Esophagus squamous epithelium (tissue), 5 donors: ENCODE measurements around the gene ELF2. TPM values are rescaled to one million over a fixed set of nuclear protein-coding genes. Genes with fewer than 3 reads are reported as not detected.
A peak's percentile ranks its signal among the peaks of the same experiment; 100 is the strongest.

ENCODE experiments used
- DNase-seq: peaks from one replicate; lab custom pipeline; 2025; lab: John Stamatoyannopoulos, UW
- H3K27ac ChIP-seq, 4 donors: fragments of 200-600 bp; sonication (generic); one replicate each; pipeline ENCODE4 v1.5.1; 2016 to 2019; ENCODE audit warnings: mild to moderate bottlenecking in 1 of 4
- H3K27me3 ChIP-seq, 4 donors: fragments of 200-600 bp; sonication (generic); 1 replicate in 3 of 4; 2 replicates in 1 of 4; pipeline versions ENCODE4 v1.5.1 to v1.6.0; 2017 to 2021; ENCODE audit warnings: antibody characterized with exemption in 1 of 4
- H3K36me3 ChIP-seq, 3 donors: fragments of 200-600 bp; sonication (generic); one replicate each; pipeline ENCODE4 v1.5.1; 2016 to 2019
- H3K4me1 ChIP-seq, 3 donors: fragments of 200-600 bp; sonication (generic); one replicate each; pipeline ENCODE4 v1.5.1; 2017 to 2019
- H3K4me3 ChIP-seq, 4 donors: fragments of 200-600 bp; sonication (generic); 1 replicate in 3 of 4; 2 replicates in 1 of 4; pipeline ENCODE4 v1.5.1; 2016 to 2019; ENCODE audit warnings: mild to moderate bottlenecking in 2 of 4, moderate library complexity in 1 of 4
- H3K9me3 ChIP-seq, 3 donors: fragments of 200-600 bp; sonication (generic); one replicate each; pipeline ENCODE4 v1.5.1; 2016 to 2019
- CTCF ChIP-seq, 6 experiments: fragments of 450-650 bp in 4 of 6; fragments of 200-600 bp in 2 of 6; sonication (generic) in 2 of 6; IDR thresholded peaks; one replicate each; pipeline ENCODE4 v1.5.1; 2016 to 2019; ENCODE audit warnings: antibody characterized with exemption in 6 of 6, mild to moderate bottlenecking in 4 of 6, moderate library complexity in 4 of 6
- POLR2A ChIP-seq, 4 donors: fragments of 450-650 bp; IDR thresholded peaks; one replicate each; pipeline ENCODE4 v1.6.1; 2017; ENCODE audit warnings: antibody characterized with exemption in 4 of 4, mild to moderate bottlenecking in 4 of 4, moderate library complexity in 3 of 4
- WGBS, 2 donors: methylation state at CpG; one replicate each; pipeline ENCODE4 v1.1.5; 2018; 5-methylcytosine and 5-hydroxymethylcytosine counted together
- intact Hi-C: fragments of 100-400 bp; cut with DNase I; formaldehyde crosslinking; loops from one replicate; pipeline ENCODE4 v1.15.0; 2022
- total RNA-seq, 4 donors: library from RNA; depleted of rRNA; stranded (reverse); fragments of >200 nt; gene quantifications; one replicate each; pipeline ENCODE4 v1.1.0, GENCODE V29; 2016
- donor health status: DM: yes; HTN: yes; CAD: no.

Gene ELF2
- total RNA-seq, 4 donors from 2014 or later = 17.6 to 47.3 (median 22.1) TPM

GRCh38 chr4:139209470-139210063, 32.5 kb upstream of the ELF2 start:
- H3K4me3 ChIP-seq = no peak overlapping the region
- H3K36me3 ChIP-seq = no peaks in the 10 kb centered on the region
- 84 to 92% methylated on average over 3 of the region's 3 CpGs for WGBS, 2 donors
- H3K27me3 ChIP-seq = no peaks in the 10 kb centered on the region
- H3K4me1 ChIP-seq = no peaks in the 10 kb centered on the region
- no peaks in the 10 kb centered on the region for H3K9me3 ChIP-seq
- DNase-seq = no peak
- no peak for TF ChIP-seq POLR2A (IDR thresholded peaks at IDR 0.05)
- TF ChIP-seq CTCF (IDR thresholded peaks at IDR 0.05) = no peak
- H3K27ac ChIP-seq = no peak overlapping the region
- intact Hi-C loops = no loop called here

- Histone ChIP-seq H3K9me3 (no peaks in the 10 kb centered on the region), H3K27me3 (no peaks in the 10 kb centered on the region), H3K27ac (peak overlapping the region in 3 of 4 donors; percentile 59 to 73 (median 63)), H3K4me1 (no peaks in the 10 kb centered on the region), H3K36me3 (no peaks in the 10 kb centered on the region), H3K4me3 (no peak overlapping the region)
- no peak for TF ChIP-seq CTCF (IDR thresholded peaks at IDR 0.05)
- TF ChIP-seq POLR2A (IDR thresholded peaks at IDR 0.05) = no peak
- 48 to 74% methylated on average over 3 of the region's 3 CpGs for WGBS, 2 donors
- DNase-seq = no peak
- intact Hi-C loops = no loop called here
These were observed 31.5 kb upstream of the ELF2 start for GRCh38 chr4:139208404-139208945.

- intact Hi-C loops = no loop called here
- H3K27me3 ChIP-seq = no peaks in the 10 kb centered on the region
- H3K4me3 ChIP-seq = no peak overlapping the region
- TF ChIP-seq CTCF (IDR thresholded peaks at IDR 0.05) (no peak), POLR2A (IDR thresholded peaks at IDR 0.05) (no peak)
- no peaks in the 10 kb centered on the region for H3K36me3 ChIP-seq
- WGBS, 2 donors = 80 to 87% methylated on average over 6 of the region's 6 CpGs
- DNase-seq = no peak
- peak overlapping the region; percentile 24 to 73 (median 61) for H3K27ac ChIP-seq
- no peaks in the 10 kb centered on the region for H3K9me3 ChIP-seq
- no peaks in the 10 kb centered on the region for H3K4me1 ChIP-seq
These were observed 30.9 kb upstream of the ELF2 start for GRCh38 chr4:139207873-139208403.

- no peaks in the 10 kb centered on the region for H3K4me1 ChIP-seq
- intact Hi-C loops = no loop called here
- H3K27me3 ChIP-seq = no peaks in the 10 kb centered on the region
- TF ChIP-seq POLR2A (IDR thresholded peaks at IDR 0.05) (no peak), CTCF (IDR thresholded peaks at IDR 0.05) (no peak)
- H3K4me3 ChIP-seq = no peak overlapping the region
- DNase-seq = no peak
- WGBS, 2 donors = 71 to 84% methylated on average over 3 of the region's 3 CpGs
- H3K36me3 ChIP-seq = no peaks in the 10 kb centered on the region
- no peaks in the 10 kb centered on the region for H3K9me3 ChIP-seq
- H3K27ac ChIP-seq = peak overlapping the region in 2 of 4 donors; percentile 41 to 63
These were observed 30.2 kb upstream of the ELF2 start for GRCh38 chr4:139207247-139207646.

- Histone ChIP-seq H3K9me3 (no peaks in the 10 kb centered on the region), H3K27ac (no peak overlapping the region), H3K4me3 (no peak overlapping the region), H3K27me3 (no peaks in the 10 kb centered on the region), H3K4me1 (no peaks in the 10 kb centered on the region), H3K36me3 (no peaks in the 10 kb centered on the region)
- TF ChIP-seq POLR2A (IDR thresholded peaks at IDR 0.05) (no peak), CTCF (IDR thresholded peaks at IDR 0.05) (no peak)
- no peak for DNase-seq
- intact Hi-C loops = no loop called here
- 83 to 96% methylated on average over 2 of the region's 2 CpGs for WGBS, 2 donors
These were observed 26.0 kb upstream of the ELF2 start for GRCh38 chr4:139202991-139203390.
